ENCODE results near the gene TMEM185B. TPM values are rescaled to one million over a fixed set of nuclear protein-coding genes. Genes with fewer than 3 reads are reported as not detected.

Gene TMEM185B
- total and polyA plus RNA-seq, 10 donors: 3.9 to 35.6 (median 22.5) TPM

GRCh38 chr2:120180066-120180465 lies 43.1 kb downstream of the TMEM185B start:
- no peak overlapping the region for H3K4me3 ChIP-seq
- no peak for DNase-seq
- H3K36me3 ChIP-seq: no peaks in the 10 kb centered on the region
- TF ChIP-seq POLR2A (IDR thresholded peaks at IDR 0.05) (no peak), POLR2AphosphoS5 (IDR thresholded peaks at IDR 0.05) (no peak)
- TF ChIP-seq, protein P1, sequence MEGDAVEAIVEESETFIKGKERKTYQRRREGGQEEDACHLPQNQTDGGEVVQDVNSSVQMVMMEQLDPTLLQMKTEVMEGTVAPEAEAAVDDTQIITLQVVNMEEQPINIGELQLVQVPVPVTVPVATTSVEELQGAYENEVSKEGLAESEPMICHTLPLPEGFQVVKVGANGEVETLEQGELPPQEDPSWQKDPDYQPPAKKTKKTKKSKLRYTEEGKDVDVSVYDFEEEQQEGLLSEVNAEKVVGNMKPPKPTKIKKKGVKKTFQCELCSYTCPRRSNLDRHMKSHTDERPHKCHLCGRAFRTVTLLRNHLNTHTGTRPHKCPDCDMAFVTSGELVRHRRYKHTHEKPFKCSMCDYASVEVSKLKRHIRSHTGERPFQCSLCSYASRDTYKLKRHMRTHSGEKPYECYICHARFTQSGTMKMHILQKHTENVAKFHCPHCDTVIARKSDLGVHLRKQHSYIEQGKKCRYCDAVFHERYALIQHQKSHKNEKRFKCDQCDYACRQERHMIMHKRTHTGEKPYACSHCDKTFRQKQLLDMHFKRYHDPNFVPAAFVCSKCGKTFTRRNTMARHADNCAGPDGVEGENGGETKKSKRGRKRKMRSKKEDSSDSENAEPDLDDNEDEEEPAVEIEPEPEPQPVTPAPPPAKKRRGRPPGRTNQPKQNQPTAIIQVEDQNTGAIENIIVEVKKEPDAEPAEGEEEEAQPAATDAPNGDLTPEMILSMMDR (IDR thresholded peaks at IDR 0.05 in 8 of 11, conservative IDR thresholded peaks at IDR 0.05 in 3 of 11): no peak
- H3K27me3 ChIP-seq (replicated peaks in 1 of 7): no peaks in the 10 kb centered on the region
- peak overlapping the region in 1 of 8 donors; percentile 6 for H3K27ac ChIP-seq
- intact Hi-C loops (cut with DNase I; ENCODE audit: low total_unique reads): no loop called here
- WGBS, 5 donors: 91 to 96% (median 94%) methylated on average over 3 of the region's 3 CpGs
- H3K9me3 ChIP-seq: no peaks in the 10 kb centered on the region
- peaks cover 13 to 72% (median 27%) of the 10 kb centered on the region in 6 donors for H3K4me1 ChIP-seq

- Histone ChIP-seq H3K4me1 (peaks cover 13 to 77% (median 32%) of the 10 kb centered on the region in 6 donors), H3K4me3 (no peak overlapping the region), H3K9me3 (no peaks in the 10 kb centered on the region), H3K27me3 (replicated peaks in 1 of 7) (no peaks in the 10 kb centered on the region), H3K27ac (no peak overlapping the region), H3K36me3 (no peaks in the 10 kb centered on the region)
- TF ChIP-seq POLR2AphosphoS5 (IDR thresholded peaks at IDR 0.05) (no peak), POLR2A (IDR thresholded peaks at IDR 0.05) (no peak)
- TF ChIP-seq, protein P1 (IDR thresholded peaks at IDR 0.05 in 8 of 11, conservative IDR thresholded peaks at IDR 0.05 in 3 of 11): no peak
- intact Hi-C loops (cut with DNase I; ENCODE audit: low total_unique reads): loop anchor here (10.0 kb wide), 1 partner anchor 475 kb away; no protein-coding TSS in a partner anchor
- WGBS, 5 donors: 95 to 100% (median 97%) methylated on average over 3 of the region's 3 CpGs
- no peak for DNase-seq
These were observed 43.8 kb downstream of the TMEM185B start for GRCh38 chr2:120179396-120179795.

GRCh38 chr2:120177973-120178372 lies 45.2 kb downstream of the TMEM185B start:
- Histone ChIP-seq H3K9me3 (no peaks in the 10 kb centered on the region), H3K27ac (peak overlapping the region; percentile 1 to 95 (median 87))
- intact Hi-C loops (cut with DNase I; ENCODE audit: low total_unique reads): loop anchor here (10.0 kb wide), 1 partner anchor 473 kb away; no protein-coding TSS in a partner anchor

DNA sequence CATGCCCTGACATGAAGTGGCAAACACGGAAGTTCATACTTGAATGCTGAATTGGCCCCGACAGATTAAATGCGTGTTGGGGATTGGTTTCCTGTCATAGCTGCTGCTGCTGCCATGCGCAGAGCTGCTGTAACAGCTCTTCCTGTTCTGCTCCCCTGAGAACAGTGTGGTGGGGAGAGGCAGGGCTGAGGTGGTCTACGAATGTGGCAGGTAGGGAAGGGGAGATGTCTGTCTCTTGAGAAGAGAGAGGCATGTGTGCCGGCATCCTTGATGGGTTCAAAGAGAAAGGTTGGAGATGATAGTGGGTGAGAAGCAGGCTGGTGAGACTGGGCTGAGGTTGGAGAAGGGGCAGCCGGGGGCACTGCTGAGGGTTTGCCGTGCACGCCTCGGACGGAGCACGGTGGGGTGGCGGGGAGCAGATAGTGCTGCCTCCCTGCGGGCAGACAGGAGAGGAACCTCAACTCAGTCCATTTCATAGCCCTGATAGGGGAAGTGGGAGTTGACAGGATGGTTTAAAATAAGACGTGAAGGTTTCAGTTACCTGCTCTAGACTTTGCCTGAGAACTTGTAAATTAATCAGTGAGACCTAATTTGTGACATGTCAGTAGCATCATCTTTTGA lies 46.1 kb downstream of the TMEM185B start:
- peak overlapping the region; percentile 75 to 95 (median 87) for H3K27ac ChIP-seq
- intact Hi-C loops (cut with DNase I; ENCODE audit: low total_unique reads): loop anchor here (10.0 kb wide), 1 partner anchor 472 kb away; no protein-coding TSS in a partner anchor
- DNase-seq: peak; percentile 96
- H3K36me3 ChIP-seq: no peaks in the 10 kb centered on the region
- no peaks in the 10 kb centered on the region for H3K27me3 ChIP-seq (replicated peaks in 1 of 7)
- 6 to 19% (median 11%) methylated on average over 15 of the region's 15 CpGs for WGBS, 5 donors
- TF ChIP-seq, protein P1 (IDR thresholded peaks at IDR 0.05 in 8 of 11, conservative IDR thresholded peaks at IDR 0.05 in 3 of 11): peak; percentile 26 to 75 (median 62)
- TF ChIP-seq POLR2AphosphoS5 (IDR thresholded peaks at IDR 0.05) (peak; percentile 90 to 97 (median 90)), POLR2A (IDR thresholded peaks at IDR 0.05) (peak; percentile 32 to 71 (median 70))
- H3K4me1 ChIP-seq: peaks cover 13 to 70% (median 31%) of the 10 kb centered on the region in 6 donors
- H3K4me3 ChIP-seq: peak overlapping the region; percentile 24 to 73 (median 42)
- H3K9me3 ChIP-seq: no peaks in the 10 kb centered on the region

More at GRCh38 chr2:120177973-120178372, 45.2 kb downstream of the TMEM185B start:
- Histone ChIP-seq H3K36me3 (no peaks in the 10 kb centered on the region), H3K27me3 (replicated peaks in 1 of 7) (no peaks in the 10 kb centered on the region), H3K4me1 (peaks cover 13 to 77% (median 32%) of the 10 kb centered on the region in 6 donors), H3K4me3 (peak overlapping the region in 1 of 8 donors; percentile 73)
- 62 to 88% (median 85%) methylated on average over 7 of the region's 7 CpGs for WGBS, 5 donors
- DNase-seq: peak; percentile 81
- TF ChIP-seq, protein P1 (IDR thresholded peaks at IDR 0.05 in 8 of 11, conservative IDR thresholded peaks at IDR 0.05 in 3 of 11): no peak
- TF ChIP-seq POLR2A (IDR thresholded peaks at IDR 0.05) (no peak), POLR2AphosphoS5 (IDR thresholded peaks at IDR 0.05) (no peak)
